Neural cell (in vitro differentiated cells): Measurements from ENCODE around the gene TBC1D9. TPM values are rescaled to one million over a fixed set of nuclear protein-coding genes. Genes with fewer than 3 reads are reported as not detected.

Source experiments
- H2AFZ ChIP-seq: fragments of 200-600, 300-800 bp; sonication (generic), shearing (Covaris generic); 2 replicates; pipeline ENCODE4 v1.6.0; 2014; ENCODE audit warnings: low read depth, mild to moderate bottlenecking, antibody characterized with exemption, low read length, moderate library complexity
- H3F3A ChIP-seq: fragments of 200-600 bp; shearing (Covaris generic); 2 replicates; pipeline ENCODE4 v1.6.1; 2016; ENCODE audit warnings: mild to moderate bottlenecking, moderate library complexity, mixed read lengths, antibody characterized with exemption, low read length; ENCODE audit not compliant: insufficient read depth, poor library complexity, severe bottlenecking
- H3K27ac ChIP-seq: fragments of 200-600, 300-800 bp; sonication (generic), shearing (Covaris generic); 2 replicates; pipeline ENCODE4 v1.5.1; 2014; ENCODE audit warnings: mild to moderate bottlenecking, low read length, moderate library complexity
- H3K27me3 ChIP-seq: fragments of 300-800, 200-600 bp; sonication (generic), shearing (Covaris generic); 2 replicates; pipeline ENCODE4 v1.6.0; 2014; ENCODE audit warnings: mild to moderate bottlenecking, low read depth, low read length, moderate library complexity; ENCODE audit not compliant: insufficient read depth
- H3K36me3 ChIP-seq: fragments of 300-800, 200-600 bp; sonication (generic), shearing (Covaris generic); 2 replicates; pipeline ENCODE4 v1.5.1; 2014; ENCODE audit warnings: mild to moderate bottlenecking, antibody characterized with exemption, low read length, moderate library complexity; ENCODE audit not compliant: insufficient read depth
- H3K4me2 ChIP-seq: fragments of 300-800, 200-600 bp; sonication (generic), shearing (Covaris generic); 2 replicates; pipeline ENCODE4 v1.6.0; 2014; ENCODE audit warnings: mild to moderate bottlenecking, low read length
- H3K4me3 ChIP-seq: fragments of 300-800, 200-600 bp; sonication (generic), shearing (Covaris generic); 2 replicates; pipeline ENCODE4 v1.5.1; 2014; ENCODE audit warnings: mild to moderate bottlenecking, low read length, moderate library complexity
- H3K79me2 ChIP-seq: fragments of 200-600 bp; shearing (Covaris generic); replicated peaks from 2 replicates; pipeline ENCODE4 v1.6.0; 2014; ENCODE audit warnings: mild to moderate bottlenecking, low read length, moderate library complexity; ENCODE audit not compliant: insufficient read depth
- H3K9ac ChIP-seq: fragments of 300-800, 200-600 bp; sonication (generic), shearing (Covaris generic); 2 replicates; pipeline ENCODE4 v1.6.1; 2016; ENCODE audit warnings: mild to moderate bottlenecking, low read length, mixed read lengths
- H3K9me2 ChIP-seq: fragments of 200-600 bp; shearing (Covaris generic); 2 replicates; pipeline ENCODE4 v1.6.1; 2016; ENCODE audit warnings: mild to moderate bottlenecking, low read length, mixed read lengths; ENCODE audit not compliant: insufficient read depth
- H3K9me3 ChIP-seq: fragments of 200-600, 300-800 bp; sonication (generic), shearing (Covaris generic); 2 replicates; pipeline ENCODE4 v1.6.1; 2016; ENCODE audit warnings: mild to moderate bottlenecking, mixed run types, low read length, moderate library complexity, mixed read lengths
- H4K20me1 ChIP-seq: fragments of 200-600 bp; shearing (Covaris generic); 2 replicates; pipeline ENCODE4 v1.6.1; 2016; ENCODE audit warnings: mild to moderate bottlenecking, mixed run types; ENCODE audit not compliant: insufficient read depth
- EP300 ChIP-seq: fragments of 450-650 bp; conservative IDR thresholded peaks from 2 replicates; pipeline ENCODE4 v1.6.1; 2014; ENCODE audit warnings: antibody characterized with exemption, mild to moderate bottlenecking, moderate library complexity; ENCODE audit not compliant: poor library complexity, severe bottlenecking
- EZH2 ChIP-seq: fragments of 200-600, 300-800 bp; shearing (Covaris generic), sonication (generic); IDR thresholded peaks from 2 replicates; pipeline ENCODE4 v1.6.1; 2014; ENCODE audit warnings: antibody characterized with exemption, low read length, borderline replicate concordance, mild to moderate bottlenecking; ENCODE audit not compliant: insufficient read depth, poor library complexity, severe bottlenecking
- MXI1 ChIP-seq: fragments of 450-650 bp; conservative IDR thresholded peaks from 2 replicates; pipeline ENCODE4 v1.6.1; 2014; ENCODE audit warnings: antibody characterized with exemption, mild to moderate bottlenecking; ENCODE audit not compliant: poor library complexity, severe bottlenecking
- POLR2AphosphoS5 ChIP-seq: IDR thresholded peaks from 2 replicates; pipeline ENCODE4 v1.6.1; 2012
- RAD21 ChIP-seq: fragments of 450-650 bp; conservative IDR thresholded peaks from 2 replicates; pipeline ENCODE4 v1.6.1; 2014; ENCODE audit warnings: antibody characterized with exemption, mild to moderate bottlenecking, moderate library complexity
- SMC3 ChIP-seq: fragments of 450-650 bp; conservative IDR thresholded peaks from 2 replicates; pipeline ENCODE4 v1.6.1; 2014; ENCODE audit warnings: antibody characterized with exemption, mild to moderate bottlenecking, moderate library complexity; ENCODE audit not compliant: poor library complexity
- TAF1 ChIP-seq: IDR thresholded peaks from 2 replicates; pipeline ENCODE4 v1.6.1; 2012; ENCODE audit warnings: low read depth
- polyA plus RNA-seq: library from polyadenylated mRNA; depleted of rRNA; stranded (reverse); fragments of >200 nt; gene quantifications from 2 replicates; pipeline ENCODE4 v1.2.3, GENCODE V29; 2014
- TF ChIP-seq, protein P1 (sequence below): fragments of 450-650 bp; IDR thresholded peaks from 2 replicates; pipeline ENCODE4 v1.5.1; 2014; ENCODE audit warnings: antibody characterized with exemption, mild to moderate bottlenecking, moderate library complexity; ENCODE audit not compliant: poor library complexity, severe bottlenecking
- TF ChIP-seq, protein P2 (sequence below): IDR thresholded peaks from 2 replicates; pipeline ENCODE4 v1.6.1; 2012; ENCODE audit warnings: borderline replicate concordance

TBC1D9 gene
- polyA plus RNA-seq, 1 donor from 2014 or later: 42.8 TPM

DNA sequence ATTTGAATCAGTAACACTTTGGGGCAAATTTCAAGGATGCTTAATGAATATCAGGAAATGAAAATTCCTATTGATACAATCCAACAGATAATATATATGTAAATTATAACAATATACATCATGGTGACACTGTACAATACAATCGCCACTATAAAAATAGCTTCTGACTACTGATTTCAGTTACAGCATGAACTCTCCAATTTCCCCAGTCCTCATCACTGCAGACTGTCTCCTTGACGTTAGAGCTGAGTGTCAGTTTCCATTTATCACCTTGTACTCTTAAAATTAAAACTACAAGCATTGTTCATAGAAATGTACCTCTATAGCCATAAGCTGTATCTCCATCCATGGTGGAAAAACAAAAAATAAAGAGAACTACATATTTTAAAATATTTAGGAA, 23.4 kb downstream of the TBC1D9 start:
- no peak for TF ChIP-seq SMC3
- TF ChIP-seq, protein P1, sequence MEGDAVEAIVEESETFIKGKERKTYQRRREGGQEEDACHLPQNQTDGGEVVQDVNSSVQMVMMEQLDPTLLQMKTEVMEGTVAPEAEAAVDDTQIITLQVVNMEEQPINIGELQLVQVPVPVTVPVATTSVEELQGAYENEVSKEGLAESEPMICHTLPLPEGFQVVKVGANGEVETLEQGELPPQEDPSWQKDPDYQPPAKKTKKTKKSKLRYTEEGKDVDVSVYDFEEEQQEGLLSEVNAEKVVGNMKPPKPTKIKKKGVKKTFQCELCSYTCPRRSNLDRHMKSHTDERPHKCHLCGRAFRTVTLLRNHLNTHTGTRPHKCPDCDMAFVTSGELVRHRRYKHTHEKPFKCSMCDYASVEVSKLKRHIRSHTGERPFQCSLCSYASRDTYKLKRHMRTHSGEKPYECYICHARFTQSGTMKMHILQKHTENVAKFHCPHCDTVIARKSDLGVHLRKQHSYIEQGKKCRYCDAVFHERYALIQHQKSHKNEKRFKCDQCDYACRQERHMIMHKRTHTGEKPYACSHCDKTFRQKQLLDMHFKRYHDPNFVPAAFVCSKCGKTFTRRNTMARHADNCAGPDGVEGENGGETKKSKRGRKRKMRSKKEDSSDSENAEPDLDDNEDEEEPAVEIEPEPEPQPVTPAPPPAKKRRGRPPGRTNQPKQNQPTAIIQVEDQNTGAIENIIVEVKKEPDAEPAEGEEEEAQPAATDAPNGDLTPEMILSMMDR: no peak
- no peak for TF ChIP-seq EZH2
- TF ChIP-seq POLR2AphosphoS5: no peak
- TF ChIP-seq RAD21: no peak
- no peak for TF ChIP-seq EP300
- TF ChIP-seq, protein P2, sequence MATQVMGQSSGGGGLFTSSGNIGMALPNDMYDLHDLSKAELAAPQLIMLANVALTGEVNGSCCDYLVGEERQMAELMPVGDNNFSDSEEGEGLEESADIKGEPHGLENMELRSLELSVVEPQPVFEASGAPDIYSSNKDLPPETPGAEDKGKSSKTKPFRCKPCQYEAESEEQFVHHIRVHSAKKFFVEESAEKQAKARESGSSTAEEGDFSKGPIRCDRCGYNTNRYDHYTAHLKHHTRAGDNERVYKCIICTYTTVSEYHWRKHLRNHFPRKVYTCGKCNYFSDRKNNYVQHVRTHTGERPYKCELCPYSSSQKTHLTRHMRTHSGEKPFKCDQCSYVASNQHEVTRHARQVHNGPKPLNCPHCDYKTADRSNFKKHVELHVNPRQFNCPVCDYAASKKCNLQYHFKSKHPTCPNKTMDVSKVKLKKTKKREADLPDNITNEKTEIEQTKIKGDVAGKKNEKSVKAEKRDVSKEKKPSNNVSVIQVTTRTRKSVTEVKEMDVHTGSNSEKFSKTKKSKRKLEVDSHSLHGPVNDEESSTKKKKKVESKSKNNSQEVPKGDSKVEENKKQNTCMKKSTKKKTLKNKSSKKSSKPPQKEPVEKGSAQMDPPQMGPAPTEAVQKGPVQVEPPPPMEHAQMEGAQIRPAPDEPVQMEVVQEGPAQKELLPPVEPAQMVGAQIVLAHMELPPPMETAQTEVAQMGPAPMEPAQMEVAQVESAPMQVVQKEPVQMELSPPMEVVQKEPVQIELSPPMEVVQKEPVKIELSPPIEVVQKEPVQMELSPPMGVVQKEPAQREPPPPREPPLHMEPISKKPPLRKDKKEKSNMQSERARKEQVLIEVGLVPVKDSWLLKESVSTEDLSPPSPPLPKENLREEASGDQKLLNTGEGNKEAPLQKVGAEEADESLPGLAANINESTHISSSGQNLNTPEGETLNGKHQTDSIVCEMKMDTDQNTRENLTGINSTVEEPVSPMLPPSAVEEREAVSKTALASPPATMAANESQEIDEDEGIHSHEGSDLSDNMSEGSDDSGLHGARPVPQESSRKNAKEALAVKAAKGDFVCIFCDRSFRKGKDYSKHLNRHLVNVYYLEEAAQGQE: no peak
- TF ChIP-seq TAF1: no peak
- no peak for TF ChIP-seq MXI1
- Histone ChIP-seq H3K4me2 (no peak overlapping the region), H4K20me1 (no peaks in the 10 kb centered on the region), H2AFZ (no peak overlapping the region), H3K36me3 (no peaks in the 10 kb centered on the region), H3K9me2 (no peaks in the 10 kb centered on the region), H3K4me3 (no peak overlapping the region), H3K9ac (no peak overlapping the region), H3K9me3 (no peaks in the 10 kb centered on the region), H3K79me2 (peaks cover 65% of the 10 kb centered on the region), H3K27ac (no peak overlapping the region), H3F3A (no peaks in the 10 kb centered on the region), H3K27me3 (no peaks in the 10 kb centered on the region)

DNA sequence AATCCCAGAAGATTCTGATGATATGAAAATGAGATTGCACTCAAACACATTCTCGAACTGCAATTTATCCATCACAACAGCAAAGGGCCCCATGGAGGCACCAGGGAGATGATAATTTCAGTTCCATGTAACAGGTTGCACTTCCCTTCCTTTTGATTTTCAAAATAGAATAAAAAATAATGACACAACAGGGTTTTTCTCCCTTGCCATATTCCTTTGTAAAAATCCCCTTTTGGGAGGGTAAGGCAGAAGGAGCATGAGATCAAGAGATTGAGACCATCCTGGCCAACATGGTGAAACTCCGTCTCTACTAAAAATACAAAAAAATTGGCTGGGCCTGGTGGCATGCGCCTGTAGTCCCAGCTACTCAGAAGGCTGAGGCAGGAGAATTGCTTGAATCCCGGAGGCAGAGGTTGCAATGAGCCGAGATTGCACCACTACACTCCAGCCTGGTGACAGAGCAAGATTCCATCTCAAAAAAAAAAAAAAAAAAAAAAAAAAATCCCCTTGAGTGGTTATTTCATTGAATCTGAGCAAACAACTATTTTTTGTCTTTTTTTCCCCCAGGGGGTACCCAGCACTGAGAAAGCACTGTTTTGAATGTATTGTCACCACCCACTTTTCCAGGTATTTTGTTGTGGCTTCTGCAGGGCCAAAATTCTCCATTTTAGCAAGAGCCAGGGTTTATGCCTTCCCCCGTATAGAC, 26.7 kb downstream of the TBC1D9 start:
- peaks cover 77% of the 10 kb centered on the region for H3K79me2 ChIP-seq
- no peaks in the 10 kb centered on the region for H3K9me3 ChIP-seq
- no peaks in the 10 kb centered on the region for H4K20me1 ChIP-seq
- H3K9me2 ChIP-seq: no peaks in the 10 kb centered on the region
- H3K27me3 ChIP-seq: no peaks in the 10 kb centered on the region
- H2AFZ ChIP-seq: no peak overlapping the region
- TF ChIP-seq TAF1 (no peak), MXI1 (no peak), EP300 (no peak)
- no peaks in the 10 kb centered on the region for H3K36me3 ChIP-seq
- H3K4me3 ChIP-seq: no peak overlapping the region
- no peak overlapping the region for H3K4me2 ChIP-seq
- no peak overlapping the region for H3K27ac ChIP-seq
- no peak overlapping the region for H3K9ac ChIP-seq
- H3F3A ChIP-seq: no peaks in the 10 kb centered on the region
